CD4-positive, alpha-beta T cell (primary cell): ENCODE data around the gene IL3. TPM values are rescaled to one million over a fixed set of nuclear protein-coding genes. Genes with fewer than 3 reads are reported as not detected.
A peak's percentile ranks its signal among the peaks of the same experiment; 100 is the strongest.

Experiments
- ATAC-seq: fragments of 200-7000 bp; cut with Tn5 transposase; one replicate; pipeline ENCODE4 v1.10.0; 2022; ENCODE audit warnings: mild to moderate bottlenecking; ENCODE audit not compliant: poor library complexity
- CTCF ChIA-PET: fragments of 350-600 bp; sonication (Branson Sonifier 250); formaldehyde crosslinking; loops from one replicate; lab custom pipeline; 2021; ENCODE audit warnings: antibody characterized with exemption, inconsistent platforms; lab: Charles Lee
- POLR2A ChIA-PET: fragments of 350-600 bp; sonication (Branson Sonifier 250); formaldehyde crosslinking; loops from one replicate; lab custom pipeline; 2021; ENCODE audit warnings: antibody characterized with exemption, inconsistent platforms; lab: Charles Lee
- DNase-seq, 14 experiments: peaks; one replicate each; pipeline ENCODE4 v3.0.0-alpha.2; 2013 to 2020; ENCODE audit warnings: mixed read lengths in 2 of 14
- H3K27ac ChIP-seq, 2 donors: one replicate each; pipeline versions ENCODE4 v1.5.1 to v1.7.0; 2013; ENCODE audit warnings: low read length in 2 of 2, low read depth in 1 of 2, mild to moderate bottlenecking in 1 of 2
- H3K27me3 ChIP-seq, 2 experiments: 1 replicate in 1 of 2; 2 replicates in 1 of 2; pipeline versions ENCODE4 v1.6.1 to v1.7.0; 2013; ENCODE audit warnings: low read length in 2 of 2, control low read depth in 1 of 2, mild to moderate bottlenecking in 1 of 2, moderate library complexity in 1 of 2; ENCODE audit not compliant: insufficient read depth in 2 of 2, control insufficient read depth in 1 of 2
- H3K36me3 ChIP-seq: one replicate; pipeline ENCODE4 v1.6.1; 2013; ENCODE audit warnings: low read length, control low read depth; ENCODE audit not compliant: insufficient read depth
- H3K4me1 ChIP-seq: one replicate; pipeline ENCODE4 v1.6.1; 2013; ENCODE audit warnings: low read length, control low read depth; ENCODE audit not compliant: insufficient read depth
- H3K4me3 ChIP-seq: one replicate; pipeline ENCODE4 v1.5.1; 2013; ENCODE audit warnings: mild to moderate bottlenecking, low read length, moderate library complexity
- H3K9me3 ChIP-seq, 2 experiments: 1 replicate in 1 of 2; 2 replicates in 1 of 2; pipeline versions ENCODE4 v1.6.1 to v1.7.0; 2013; ENCODE audit warnings: low read length in 2 of 2, mild to moderate bottlenecking in 2 of 2, control low read depth in 1 of 2, moderate library complexity in 1 of 2; ENCODE audit not compliant: control insufficient read depth in 1 of 2, insufficient read depth in 1 of 2
- H3K27ac Mint-ChIP-seq: one replicate; pipeline ENCODE4 v1.8.0; 2020; ENCODE audit warnings: mixed read lengths
- H3K27me3 Mint-ChIP-seq: one replicate; pipeline ENCODE4 v1.8.0; 2021; ENCODE audit warnings: mixed read lengths
- H3K36me3 Mint-ChIP-seq: one replicate; pipeline ENCODE4 v1.8.0; 2021; ENCODE audit warnings: low read depth, mixed read lengths
- H3K4me1 Mint-ChIP-seq: one replicate; pipeline ENCODE4 v1.8.0; 2021; ENCODE audit warnings: low read depth, mixed read lengths
- H3K4me3 Mint-ChIP-seq: one replicate; pipeline ENCODE4 v1.8.0; 2020; ENCODE audit warnings: mild to moderate bottlenecking, mixed read lengths
- H3K9me3 Mint-ChIP-seq: one replicate; pipeline ENCODE4 v1.8.0; 2020; ENCODE audit warnings: mixed read lengths
- CTCF ChIP-seq: fragments of 200-600 bp; IDR thresholded peaks from one replicate; pipeline ENCODE4 v1.8.0; 2022; ENCODE audit warnings: antibody characterized with exemption, mild to moderate bottlenecking
- intact Hi-C, 2 experiments: fragments of 100-400 bp; cut with DNase I in 1 of 2; cut with micrococcal nuclease in 1 of 2; formaldehyde crosslinking; loops; one replicate each; pipeline versions ENCODE4 v1.15.1 to v1.9.0; 2023 to 2025; cut with DNase I, micrococcal nuclease
- total RNA-seq, 174 experiments: library from RNA in 2 of 174; stranded (reverse) in 2 of 174; gene quantifications; one replicate each; pipeline ENCODE4 v1.2.3 and lab custom pipeline; 2021 to 2026

The IL3 gene
- total RNA-seq, 2 experiments from 2014 or later: not detected

GRCh38 chr5:132026516-132027008 lies 33.9 kb upstream of the IL3 start:
- Mint-ChIP-seq H3K9me3 (no peaks in the 10 kb centered on the region), H3K4me3 (no peak overlapping the region), H3K27me3 (no peaks in the 10 kb centered on the region), H3K4me1 (peaks cover 5% of the 10 kb centered on the region), H3K27ac (no peak overlapping the region), H3K36me3 (no peaks in the 10 kb centered on the region)
- Histone ChIP-seq H3K4me1 (peaks cover 33% of the 10 kb centered on the region), H3K4me3 (no peak overlapping the region), H3K36me3 (no peaks in the 10 kb centered on the region), H3K9me3 (no peaks in the 10 kb centered on the region), H3K27me3 (no peaks in the 10 kb centered on the region), H3K27ac (no peak overlapping the region)
- intact Hi-C loops: no loop called here
- POLR2A ChIA-PET: no interaction called here
- CTCF ChIA-PET: no interaction called here
- TF ChIP-seq CTCF: no peak
- ATAC-seq: peak; percentile 82
- peak in 8 of 14 experiments; percentile 14 to 81 (median 37) for DNase-seq

DNA sequence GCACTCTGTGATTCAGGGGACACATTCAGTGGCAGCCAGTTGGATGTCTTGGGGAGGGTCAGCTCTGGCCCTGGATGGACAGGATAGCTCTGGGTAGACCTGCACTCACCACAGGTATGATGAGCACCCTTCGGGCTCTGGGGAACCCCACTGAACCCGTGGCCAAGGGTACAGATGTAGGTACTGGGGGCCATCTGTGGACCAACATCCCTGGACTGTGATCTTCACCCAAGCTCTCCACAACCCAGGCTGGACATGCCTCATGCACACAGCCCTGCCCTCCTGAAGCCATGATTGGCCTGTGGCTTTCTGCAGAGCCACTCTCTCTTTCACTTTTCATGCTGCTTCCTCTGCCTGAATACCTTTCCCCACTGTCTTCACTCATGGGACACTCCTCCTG lies 33.4 kb upstream of the IL3 start:
- DNase-seq (no peak), ATAC-seq (no peak)
- Histone ChIP-seq H3K27ac (no peak overlapping the region), H3K9me3 (no peaks in the 10 kb centered on the region), H3K27me3 (no peaks in the 10 kb centered on the region), H3K36me3 (no peaks in the 10 kb centered on the region), H3K4me3 (no peak overlapping the region), H3K4me1 (peaks cover 33% of the 10 kb centered on the region)
- Mint-ChIP-seq H3K36me3 (no peaks in the 10 kb centered on the region), H3K27ac (no peak overlapping the region), H3K27me3 (no peaks in the 10 kb centered on the region), H3K4me3 (no peak overlapping the region), H3K9me3 (no peaks in the 10 kb centered on the region), H3K4me1 (peaks cover 5% of the 10 kb centered on the region)
- intact Hi-C loops: no loop called here
- ChIA-PET POLR2A (no interaction called here), CTCF (no interaction called here)
- no peak for TF ChIP-seq CTCF

DNA sequence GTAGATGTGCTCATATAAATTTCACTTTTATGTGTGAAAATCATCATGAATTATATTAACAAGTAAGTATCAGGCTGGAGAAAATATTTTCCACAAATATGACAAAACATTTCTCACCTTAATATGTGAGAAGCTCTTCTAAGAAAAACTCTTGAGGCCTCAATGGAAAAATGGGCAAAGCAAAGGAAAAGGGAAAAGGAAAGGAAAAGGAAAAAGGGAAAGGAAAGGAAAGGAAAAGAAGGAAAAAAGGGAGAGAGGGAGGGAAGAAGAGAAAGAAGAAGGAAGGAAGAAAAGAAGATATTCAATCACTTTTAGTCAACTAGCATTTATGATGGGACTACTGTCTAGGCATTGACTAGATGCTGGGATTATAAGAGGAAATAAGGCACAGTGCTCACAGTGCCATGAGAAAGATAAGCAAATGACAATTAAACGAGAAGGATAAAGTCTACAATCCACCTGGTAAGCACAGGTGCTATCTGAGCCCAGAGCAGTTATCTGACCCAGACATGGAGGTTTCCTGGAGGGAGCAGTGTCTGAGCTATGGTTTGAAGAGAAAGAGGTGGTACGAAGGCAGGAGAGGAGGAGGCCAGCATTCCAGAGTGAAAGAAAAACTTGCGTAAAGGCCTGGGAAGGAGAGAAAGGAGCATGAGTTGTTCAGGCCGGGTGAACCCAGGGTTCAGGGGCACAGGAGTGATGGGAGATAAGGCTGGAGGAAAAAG lies 30.7 kb upstream of the IL3 start:
- Histone ChIP-seq H3K4me1 (peaks cover 33% of the 10 kb centered on the region), H3K36me3 (no peaks in the 10 kb centered on the region), H3K27ac (no peak overlapping the region), H3K9me3 (no peaks in the 10 kb centered on the region), H3K4me3 (no peak overlapping the region), H3K27me3 (no peaks in the 10 kb centered on the region)
- POLR2A ChIA-PET: no interaction called here
- Mint-ChIP-seq H3K4me3 (no peak overlapping the region), H3K4me1 (peaks cover 5% of the 10 kb centered on the region), H3K27ac (no peak overlapping the region), H3K27me3 (no peaks in the 10 kb centered on the region), H3K9me3 (peaks cover 2% of the 10 kb centered on the region), H3K36me3 (no peaks in the 10 kb centered on the region)
- intact Hi-C loops: no loop called here
- DNase-seq (no peak), ATAC-seq (no peak)
- CTCF ChIA-PET: interaction anchor here (0.6 kb wide), 1 partner anchor 207 kb away, joined by 4 read pairs; no protein-coding TSS in a partner anchor
- no peak for TF ChIP-seq CTCF
